Vagina (tissue), 2 donors: ENCODE measurements around the gene CYP46A1. TPM values are rescaled to one million over a fixed set of nuclear protein-coding genes. Genes with fewer than 3 reads are reported as not detected.

Experiments used
- DNase-seq, 2 donors: peaks; one replicate each; pipeline ENCODE4 v3.0.0-alpha.2; 2017; ENCODE audit errors: extremely low spot score in 2 of 2
- H3K27ac ChIP-seq: fragments of 200-600 bp; sonication (generic); one replicate; pipeline ENCODE4 v1.5.1; 2019
- H3K27me3 ChIP-seq: fragments of 200-600 bp; sonication (generic); one replicate; pipeline ENCODE4 v1.5.1; 2019
- H3K36me3 ChIP-seq, 2 donors: fragments of 200-600 bp; sonication (generic); one replicate each; pipeline ENCODE4 v1.5.1; 2017 to 2019
- H3K4me1 ChIP-seq: fragments of 200-600 bp; sonication (generic); one replicate; pipeline ENCODE4 v1.5.1; 2019
- H3K4me3 ChIP-seq, 2 donors: fragments of 200-600 bp; sonication (generic); 1 replicate in 1 of 2; 2 replicates in 1 of 2; pipeline ENCODE4 v1.5.1; 2016 to 2019
- H3K9me3 ChIP-seq: fragments of 200-600 bp; sonication (generic); one replicate; pipeline ENCODE4 v1.5.1; 2019
- CTCF ChIP-seq, 3 experiments: fragments of 450-650 bp in 2 of 3; fragments of 200-600 bp in 1 of 3; sonication (generic) in 1 of 3; IDR thresholded peaks; one replicate each; pipeline ENCODE4 v1.5.1; 2017 to 2019; ENCODE audit warnings: antibody characterized with exemption in 3 of 3, mild to moderate bottlenecking in 2 of 3, moderate library complexity in 2 of 3
- POLR2A ChIP-seq, 2 donors: fragments of 450-650 bp; IDR thresholded peaks; one replicate each; pipeline ENCODE4 v1.6.1; 2017; ENCODE audit warnings: antibody characterized with exemption in 2 of 2, mild to moderate bottlenecking in 2 of 2, moderate library complexity in 2 of 2
- POLR2AphosphoS5 ChIP-seq, 2 donors: sonication (generic); formaldehyde crosslinking; IDR thresholded peaks; one replicate each; pipeline ENCODE4 v1.9.0; 2017; ENCODE audit warnings: antibody characterized with exemption in 2 of 2, mild to moderate bottlenecking in 2 of 2, low read depth in 1 of 2; ENCODE audit not compliant: insufficient read depth in 1 of 2
- intact Hi-C: fragments of 100-400 bp; cut with DNase I; formaldehyde crosslinking; loops from one replicate; pipeline ENCODE4 v1.15.1; 2023
- total RNA-seq: library from RNA; depleted of rRNA; stranded (reverse); fragments of >200 nt; gene quantifications from one replicate; pipeline ENCODE4 v1.2.3, GENCODE V29; 2016

Gene CYP46A1
- total RNA-seq, 1 donor from 2014 or later, result 1.2 TPM

- Histone ChIP-seq H3K27ac (no peak overlapping the region), H3K4me3 (no peak overlapping the region), H3K9me3 (peaks cover 11% of the 10 kb centered on the region), H3K27me3 (no peaks in the 10 kb centered on the region), H3K4me1 (no peaks in the 10 kb centered on the region), H3K36me3 (peaks cover 0 to 3% of the 10 kb centered on the region in 2 donors)
- intact Hi-C loops, result no loop called here
- TF ChIP-seq POLR2A (IDR thresholded peaks at IDR 0.05) (no peak), CTCF (IDR thresholded peaks at IDR 0.05) (no peak), POLR2AphosphoS5 (IDR thresholded peaks at IDR 0.05; ENCODE audit: insufficient read depth in 1 of 2, low read depth in 1 of 2) (no peak)
- DNase-seq, result no peak
These were observed 18.0 kb downstream of the CYP46A1 start for GRCh38 chr14:99702115-99702514.

GRCh38 chr14:99703381-99703780 is 19.3 kb downstream of the CYP46A1 start:
- TF ChIP-seq POLR2AphosphoS5 (IDR thresholded peaks at IDR 0.05; ENCODE audit: insufficient read depth in 1 of 2, low read depth in 1 of 2) (no peak), CTCF (IDR thresholded peaks at IDR 0.05) (no peak), POLR2A (IDR thresholded peaks at IDR 0.05) (no peak)
- no peak overlapping the region for H3K27ac ChIP-seq
- H3K4me3 ChIP-seq, result no peak overlapping the region
- no peak for DNase-seq
- peaks cover 0 to 3% of the 10 kb centered on the region in 2 donors for H3K36me3 ChIP-seq
- H3K4me1 ChIP-seq, result no peaks in the 10 kb centered on the region
- no peaks in the 10 kb centered on the region for H3K27me3 ChIP-seq
- intact Hi-C loops, result no loop called here
- H3K9me3 ChIP-seq, result peaks cover 11% of the 10 kb centered on the region

- no peak for DNase-seq
- TF ChIP-seq POLR2A (IDR thresholded peaks at IDR 0.05) (no peak), POLR2AphosphoS5 (IDR thresholded peaks at IDR 0.05; ENCODE audit: insufficient read depth in 1 of 2, low read depth in 1 of 2) (no peak), CTCF (IDR thresholded peaks at IDR 0.05) (no peak)
- intact Hi-C loops, result no loop called here
- no peak overlapping the region for H3K4me3 ChIP-seq
- H3K27ac ChIP-seq, result no peak overlapping the region
- H3K4me1 ChIP-seq, result no peaks in the 10 kb centered on the region
- H3K36me3 ChIP-seq, result peaks cover 0 to 3% of the 10 kb centered on the region in 2 donors
- H3K9me3 ChIP-seq, result peaks cover 11% of the 10 kb centered on the region
- H3K27me3 ChIP-seq, result no peaks in the 10 kb centered on the region
These were observed 19.9 kb downstream of the CYP46A1 start for GRCh38 chr14:99704037-99704436.

- intact Hi-C loops, result no loop called here
- Histone ChIP-seq H3K27me3 (no peaks in the 10 kb centered on the region), H3K4me1 (no peaks in the 10 kb centered on the region), H3K4me3 (no peak overlapping the region), H3K27ac (no peak overlapping the region), H3K36me3 (peaks cover 0 to 3% of the 10 kb centered on the region in 2 donors), H3K9me3 (peaks cover 11% of the 10 kb centered on the region)
- no peak for TF ChIP-seq POLR2A (IDR thresholded peaks at IDR 0.05)
- TF ChIP-seq CTCF (IDR thresholded peaks at IDR 0.05), result no peak
- no peak for TF ChIP-seq POLR2AphosphoS5 (IDR thresholded peaks at IDR 0.05; ENCODE audit: insufficient read depth in 1 of 2, low read depth in 1 of 2)
- DNase-seq, result peak; percentile 44 to 79
These were observed 22.2 kb downstream of the CYP46A1 start for GRCh38 chr14:99706107-99706900.

GRCh38 chr14:99707420-99707819 is 23.3 kb downstream of the CYP46A1 start:
- Histone ChIP-seq H3K36me3 (peaks cover 0 to 3% of the 10 kb centered on the region in 2 donors), H3K4me3 (no peak overlapping the region), H3K27me3 (no peaks in the 10 kb centered on the region), H3K9me3 (peaks cover 11% of the 10 kb centered on the region), H3K27ac (no peak overlapping the region), H3K4me1 (no peaks in the 10 kb centered on the region)
- TF ChIP-seq POLR2AphosphoS5 (IDR thresholded peaks at IDR 0.05; ENCODE audit: insufficient read depth in 1 of 2, low read depth in 1 of 2), result no peak
- no peak for TF ChIP-seq CTCF (IDR thresholded peaks at IDR 0.05)
- TF ChIP-seq POLR2A (IDR thresholded peaks at IDR 0.05), result no peak
- intact Hi-C loops, result no loop called here
- peak in 1 of 2 donors; percentile 43 for DNase-seq
